Endothelial cell of umbilical vein (primary cell): Measurements from ENCODE around the gene TMEM109. TPM values are rescaled to one million over a fixed set of nuclear protein-coding genes. Genes with fewer than 3 reads are reported as not detected.

Experiments used
- BruUV-seq: library from RNA; stranded (reverse); fragments of 400-500 nt; replicated peaks from 2 replicates; lab custom pipeline; 2021; lab: Mats Ljungman, UMichigan
- CTCF ChIA-PET: fragments of 300-600, 350-600 bp; sonication (Branson Sonifier 250); formaldehyde crosslinking; loops from one replicate; lab custom pipeline; 2021; ENCODE audit warnings: antibody characterized with exemption, inconsistent platforms; lab: Charles Lee
- POLR2A ChIA-PET: fragments of 300-600, 350-600 bp; sonication (Branson Sonifier 250); formaldehyde crosslinking; loops from one replicate; lab custom pipeline; 2021; ENCODE audit warnings: antibody characterized with exemption, inconsistent platforms; lab: Charles Lee
- DNase-seq: peaks from one replicate; pipeline ENCODE4 v3.0.0-alpha.2; 2011; ENCODE audit warnings: low read depth, low spot score
- FAIRE-seq: peaks from 2 replicates; lab custom pipeline; 2011; peaks lifted over from hg19 to GRCh38; lab: Jason Lieb, UNC
- H2AFZ ChIP-seq: 2 replicates; pipeline ENCODE4 v1.6.0; 2012; ENCODE audit warnings: low read depth, low read length, control low read depth, inconsistent platforms
- H3K27ac ChIP-seq: 2 replicates; pipeline ENCODE4 v1.5.1; 2011; ENCODE audit warnings: low read depth, mild to moderate bottlenecking, control low read depth, low read length, moderate library complexity; ENCODE audit not compliant: insufficient read depth
- H3K27me3 ChIP-seq, 2 experiments: 2 replicates each; pipeline versions ENCODE4 v1.6.0 to v1.6.1; 2011; ENCODE audit warnings: low read length in 2 of 2, mixed read lengths in 1 of 2; ENCODE audit not compliant: control insufficient read depth in 2 of 2, insufficient read depth in 2 of 2
- H3K36me3 ChIP-seq, 2 experiments: 2 replicates in 1 of 2; 3 replicates in 1 of 2; pipeline ENCODE4 v1.5.1; 2011; ENCODE audit warnings: low read length in 2 of 2, mild to moderate bottlenecking in 1 of 2, moderate library complexity in 1 of 2; ENCODE audit not compliant: control insufficient read depth in 2 of 2, insufficient read depth in 2 of 2; ENCODE audit errors: extremely low read depth in 1 of 2
- H3K4me1 ChIP-seq: 3 replicates; pipeline ENCODE4 v1.5.1; 2011; ENCODE audit warnings: mild to moderate bottlenecking, low read length; ENCODE audit not compliant: control insufficient read depth, insufficient read depth; ENCODE audit errors: extremely low read depth
- H3K4me2 ChIP-seq: 2 replicates; pipeline ENCODE4 v1.6.1; 2011; ENCODE audit warnings: low read length, control low read depth, mixed read lengths; ENCODE audit not compliant: insufficient read depth
- H3K4me3 ChIP-seq, 3 experiments: fragments of 200-600 bp in 1 of 3; sonication (generic), shearing (Covaris generic) in 1 of 3; replicated peaks in 1 of 3; 2 replicates each; pipeline ENCODE4 v1.5.1; 2011 to 2016; ENCODE audit warnings: control low read depth in 3 of 3, low read length in 3 of 3, mild to moderate bottlenecking in 2 of 3, inconsistent platforms in 1 of 3, low read depth in 1 of 3, moderate library complexity in 1 of 3; ENCODE audit not compliant: insufficient read depth in 1 of 3
- H3K79me2 ChIP-seq: 2 replicates; pipeline ENCODE4 v1.6.0; 2012; ENCODE audit warnings: low read length, inconsistent platforms; ENCODE audit not compliant: control insufficient read depth, insufficient read depth
- H3K9ac ChIP-seq: replicated peaks from 2 replicates; pipeline ENCODE3; 2011; ENCODE audit warnings: low read length, control low read depth; ENCODE audit not compliant: insufficient read depth; ENCODE audit errors: extremely low read depth
- H3K9me1 ChIP-seq: replicated peaks from 3 replicates; pipeline ENCODE4 v1.6.0; 2011; ENCODE audit warnings: mild to moderate bottlenecking, low read length; ENCODE audit not compliant: control insufficient read depth, insufficient read depth; ENCODE audit errors: extremely low read depth
- H3K9me3 ChIP-seq: replicated peaks from 2 replicates; pipeline ENCODE4 v1.5.1; 2012; ENCODE audit warnings: low read length, inconsistent platforms; ENCODE audit not compliant: control insufficient read depth, insufficient read depth
- H4K20me1 ChIP-seq: replicated peaks from 2 replicates; pipeline ENCODE3; 2011; ENCODE audit warnings: mild to moderate bottlenecking, low read length; ENCODE audit not compliant: control insufficient read depth, insufficient read depth; ENCODE audit errors: extremely low read depth
- FOS ChIP-seq: IDR thresholded peaks from 2 replicates; pipeline ENCODE4 v1.6.1; 2011; ENCODE audit warnings: mild to moderate bottlenecking, low read length, moderate library complexity, borderline replicate concordance; ENCODE audit not compliant: insufficient read depth
- GATA2 ChIP-seq: IDR thresholded peaks from 2 replicates; pipeline ENCODE4 v1.7.0; 2011; ENCODE audit warnings: low read depth, mild to moderate bottlenecking, moderate library complexity, mixed read lengths, low read length; ENCODE audit not compliant: insufficient read length, insufficient read depth
- POLR2A ChIP-seq: IDR thresholded peaks from 2 replicates; pipeline ENCODE4 v1.6.1; 2012; ENCODE audit warnings: low read depth, mild to moderate bottlenecking, control low read depth, low read length
- dilution Hi-C: fragments of 300-500 bp; cut with MboI; formaldehyde crosslinking; loops from one replicate; pipeline ENCODE4 v1.15.0; 2019; ENCODE audit warnings: low sequenced_read_pairs; ENCODE audit not compliant: extremely low pct_ligation_motif_present
- intact Hi-C: fragments of 100-400 bp; cut with micrococcal nuclease; formaldehyde crosslinking; loops from one replicate; pipeline ENCODE4 v1.10.0; 2022
- polyA plus RNA-seq, 4 experiments: library from polyadenylated mRNA; depleted of rRNA in 3 of 4; stranded (reverse) in 3 of 4; unstranded in 1 of 4; fragments of >200 nt; gene quantifications; 2 replicates each; pipeline versions ENCODE4 v1.2.1 to v1.2.3, GENCODE V29; 2011 to 2012; ENCODE audit warnings: missing spikeins in 1 of 4
- total RNA-seq: library from RNA; stranded (reverse); gene quantifications from 2 replicates; pipeline ENCODE4 v1.2.3, GENCODE V29; 2021
- TF ChIP-seq, protein P1 (sequence below): IDR thresholded peaks from 2 replicates; pipeline ENCODE4 v1.6.1; 2011; ENCODE audit not compliant: insufficient read depth, insufficient read length
- TF ChIP-seq, protein P2 (sequence below), 2 donors: IDR thresholded peaks; 1 replicate in 1 of 2; 2 replicates in 1 of 2; pipeline ENCODE4 v1.5.1; 2011; ENCODE audit warnings: low read length in 2 of 2, mild to moderate bottlenecking in 2 of 2, moderate library complexity in 2 of 2, control low read depth in 1 of 2, inconsistent platforms in 1 of 2, low read depth in 1 of 2; ENCODE audit not compliant: insufficient read depth in 1 of 2; ENCODE audit errors: extremely low read depth in 1 of 2

TMEM109 gene
- total and polyA plus RNA-seq, 2 donors (not counting 3 experiments of a cell fraction or from before 2014, with no cell fraction given) = 143 to 192 TPM

DNA sequence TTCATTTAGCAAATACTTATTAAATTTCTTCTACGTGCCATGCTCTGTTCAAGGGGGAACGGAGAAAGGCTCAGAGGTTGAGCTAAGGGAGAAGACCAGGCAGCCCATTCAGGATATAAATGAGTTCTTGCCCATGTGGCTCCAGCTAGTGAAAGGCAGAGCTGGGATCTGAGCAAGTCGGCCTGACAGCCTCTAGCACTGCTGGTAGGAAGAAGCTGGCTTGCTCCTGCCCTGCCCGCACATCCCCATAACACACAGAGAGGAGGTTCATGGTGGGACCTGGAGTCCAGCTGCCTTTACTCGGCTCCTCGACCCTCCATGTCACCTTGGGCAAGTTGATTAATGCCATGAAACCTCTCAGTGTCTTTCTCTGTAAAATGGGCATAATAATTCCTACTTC lies 36.1 kb downstream of the TMEM109 start:
- POLR2A ChIA-PET = no interaction called here
- H3K27me3 ChIP-seq = peaks cover 2 to 10% of the 10 kb centered on the region in 2 experiments
- no peak overlapping the region for H3K9ac ChIP-seq
- H3K9me1 ChIP-seq = no peaks in the 10 kb centered on the region
- no TSS peak for BruUV-seq
- no peak overlapping the region for H3K27ac ChIP-seq
- intact Hi-C loops = no loop called here
- TF ChIP-seq GATA2 (no peak), FOS (no peak), POLR2A (no peak)
- TF ChIP-seq, protein P1, sequence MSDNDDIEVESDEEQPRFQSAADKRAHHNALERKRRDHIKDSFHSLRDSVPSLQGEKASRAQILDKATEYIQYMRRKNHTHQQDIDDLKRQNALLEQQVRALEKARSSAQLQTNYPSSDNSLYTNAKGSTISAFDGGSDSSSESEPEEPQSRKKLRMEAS = no peak
- TF ChIP-seq, protein P2, sequence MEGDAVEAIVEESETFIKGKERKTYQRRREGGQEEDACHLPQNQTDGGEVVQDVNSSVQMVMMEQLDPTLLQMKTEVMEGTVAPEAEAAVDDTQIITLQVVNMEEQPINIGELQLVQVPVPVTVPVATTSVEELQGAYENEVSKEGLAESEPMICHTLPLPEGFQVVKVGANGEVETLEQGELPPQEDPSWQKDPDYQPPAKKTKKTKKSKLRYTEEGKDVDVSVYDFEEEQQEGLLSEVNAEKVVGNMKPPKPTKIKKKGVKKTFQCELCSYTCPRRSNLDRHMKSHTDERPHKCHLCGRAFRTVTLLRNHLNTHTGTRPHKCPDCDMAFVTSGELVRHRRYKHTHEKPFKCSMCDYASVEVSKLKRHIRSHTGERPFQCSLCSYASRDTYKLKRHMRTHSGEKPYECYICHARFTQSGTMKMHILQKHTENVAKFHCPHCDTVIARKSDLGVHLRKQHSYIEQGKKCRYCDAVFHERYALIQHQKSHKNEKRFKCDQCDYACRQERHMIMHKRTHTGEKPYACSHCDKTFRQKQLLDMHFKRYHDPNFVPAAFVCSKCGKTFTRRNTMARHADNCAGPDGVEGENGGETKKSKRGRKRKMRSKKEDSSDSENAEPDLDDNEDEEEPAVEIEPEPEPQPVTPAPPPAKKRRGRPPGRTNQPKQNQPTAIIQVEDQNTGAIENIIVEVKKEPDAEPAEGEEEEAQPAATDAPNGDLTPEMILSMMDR (IDR thresholded peaks at IDR 0.05; ENCODE audit: extremely low read depth in 1 of 2, insufficient read depth in 1 of 2, low read depth in 1 of 2, low read length in 2 of 2) = no peak
- CTCF ChIA-PET = interaction anchor here (0.7 kb wide), 1 partner anchor 8 kb away, joined by 3 read pairs; no protein-coding TSS in a partner anchor
- no peaks in the 10 kb centered on the region for H3K36me3 ChIP-seq
- H3K4me1 ChIP-seq = peaks cover 10% of the 10 kb centered on the region
- H3K9me3 ChIP-seq = no peaks in the 10 kb centered on the region
- no peaks in the 10 kb centered on the region for H3K79me2 ChIP-seq
- DNase-seq (no peak), FAIRE-seq (no peak)
- no peak overlapping the region for H2AFZ ChIP-seq
- dilution Hi-C loops = no loop called here
- H4K20me1 ChIP-seq = no peaks in the 10 kb centered on the region
- H3K4me3 ChIP-seq = no peak overlapping the region
- H3K4me2 ChIP-seq = no peak overlapping the region
